A549 treated with GW870086 at 1 μM for 4 hours (cell line): ENCODE data around the gene SF3B5. TPM values are rescaled to one million over a fixed set of nuclear protein-coding genes. Genes with fewer than 3 reads are reported as not detected.

Source experiments
- total RNA-seq: library from RNA; stranded (reverse); fragments of 200-300 nt; extraction: Qiagen RNA extraction; gene quantifications from 5 replicates; pipeline ENCODE4 v1.2.3, GENCODE V29; 2022; ENCODE audit warnings: low read depth

Gene SF3B5
- 196 to 235 TPM (median 214 TPM) in 5 replicates for total RNA-seq

DNA sequence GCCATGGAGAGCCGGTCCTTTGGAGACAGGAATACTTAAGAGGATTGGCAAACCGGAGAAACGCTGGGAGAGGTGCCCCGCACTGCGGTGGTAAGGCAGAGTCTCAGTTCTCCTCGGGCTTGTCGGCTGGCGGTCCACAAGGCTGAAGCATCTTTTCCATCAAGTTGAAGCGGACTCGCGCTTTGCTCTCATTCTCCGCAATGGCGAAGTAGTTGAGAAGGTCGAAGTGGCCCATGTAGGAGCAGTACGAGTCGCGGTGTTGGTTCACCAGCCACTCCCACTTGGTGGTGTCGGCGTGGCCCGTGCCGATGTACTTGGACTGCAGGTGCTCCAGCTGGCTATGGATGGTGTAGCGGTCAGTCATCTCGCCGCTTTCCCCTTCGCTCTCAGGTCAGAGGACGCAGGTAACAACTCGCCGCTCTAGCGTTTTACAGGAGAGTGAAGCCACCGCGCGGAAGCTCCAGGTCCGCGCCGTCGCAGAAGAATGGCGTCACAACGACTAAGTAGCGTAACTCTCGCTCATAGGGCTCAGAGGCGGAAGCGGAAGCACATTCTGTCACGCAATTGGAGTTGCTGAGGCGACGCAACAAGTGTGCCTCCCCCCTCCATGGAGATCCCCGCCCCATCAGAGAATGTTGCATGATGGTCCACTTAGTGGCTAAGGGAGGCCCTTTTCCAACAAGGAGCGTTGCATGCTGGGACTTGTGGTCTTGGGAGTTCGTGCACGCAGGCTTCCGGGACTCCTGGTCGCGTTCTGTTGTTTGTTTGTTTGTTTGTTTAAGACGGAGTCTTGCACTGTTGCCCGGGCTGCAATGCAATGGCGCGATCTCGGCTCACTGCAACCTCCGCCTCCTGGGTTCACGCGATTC lies at the start of gene SF3B5:
SF3B5 (minus strand) TSS at position 440 of the 869 bp plus-strand sequence; CDS start at position 364, 76 bp downstream.

Other genes with a start within 250 kb of the SF3B5 start
- not detected in 5 replicates for gene ZC2HC1B, start 231.1 kb downstream of the SF3B5 start, total RNA-seq
- 5.1 to 7.5 TPM (median 7.2 TPM) in 5 replicates for gene PLAGL1, start 87.3 kb downstream of the SF3B5 start, total RNA-seq
- 1.9 to 2.8 TPM (median 2.1 TPM) in 5 replicates for gene STX11, start 54.9 kb upstream of the SF3B5 start, total RNA-seq
- gene UTRN, start 189.8 kb upstream of the SF3B5 start, total RNA-seq: 5.1 to 11.9 TPM (median 10.7 TPM) in 5 replicates